ENCODE results near the gene IFNAR2.

DNA sequence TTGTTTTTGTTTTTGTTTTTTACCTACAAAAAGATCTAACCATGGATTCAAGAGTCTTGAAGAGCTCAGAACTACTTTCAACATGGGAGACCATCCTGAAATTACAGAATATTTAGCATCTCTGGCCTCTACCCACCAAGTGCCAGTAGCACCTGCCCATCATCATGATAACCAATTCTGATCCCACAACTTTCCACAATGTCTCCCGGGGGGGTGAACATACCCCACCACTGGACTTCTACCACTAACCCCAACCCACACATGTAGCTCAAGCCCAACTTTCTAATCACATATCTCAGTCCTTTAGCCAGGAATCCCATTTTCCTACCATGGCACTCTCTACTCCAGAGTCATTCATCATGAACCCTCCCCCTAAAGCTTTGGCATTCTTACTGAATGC lies 15.7 kb upstream of the IFNAR2 start:
- TF ChIP-seq, protein P1, sequence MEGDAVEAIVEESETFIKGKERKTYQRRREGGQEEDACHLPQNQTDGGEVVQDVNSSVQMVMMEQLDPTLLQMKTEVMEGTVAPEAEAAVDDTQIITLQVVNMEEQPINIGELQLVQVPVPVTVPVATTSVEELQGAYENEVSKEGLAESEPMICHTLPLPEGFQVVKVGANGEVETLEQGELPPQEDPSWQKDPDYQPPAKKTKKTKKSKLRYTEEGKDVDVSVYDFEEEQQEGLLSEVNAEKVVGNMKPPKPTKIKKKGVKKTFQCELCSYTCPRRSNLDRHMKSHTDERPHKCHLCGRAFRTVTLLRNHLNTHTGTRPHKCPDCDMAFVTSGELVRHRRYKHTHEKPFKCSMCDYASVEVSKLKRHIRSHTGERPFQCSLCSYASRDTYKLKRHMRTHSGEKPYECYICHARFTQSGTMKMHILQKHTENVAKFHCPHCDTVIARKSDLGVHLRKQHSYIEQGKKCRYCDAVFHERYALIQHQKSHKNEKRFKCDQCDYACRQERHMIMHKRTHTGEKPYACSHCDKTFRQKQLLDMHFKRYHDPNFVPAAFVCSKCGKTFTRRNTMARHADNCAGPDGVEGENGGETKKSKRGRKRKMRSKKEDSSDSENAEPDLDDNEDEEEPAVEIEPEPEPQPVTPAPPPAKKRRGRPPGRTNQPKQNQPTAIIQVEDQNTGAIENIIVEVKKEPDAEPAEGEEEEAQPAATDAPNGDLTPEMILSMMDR (IDR thresholded peaks at IDR 0.05 in 8 of 11, conservative IDR thresholded peaks at IDR 0.05 in 3 of 11), result no peak
- TF ChIP-seq POLR2AphosphoS5 (IDR thresholded peaks at IDR 0.05), result no peak
- no peak for TF ChIP-seq POLR2A (IDR thresholded peaks at IDR 0.05)

Data from spleen (tissue), 7 donors.